IPS-20b (cell line): ENCODE results near the gene ANO9.
A peak's percentile ranks its signal among the peaks of the same experiment; 100 is the strongest.

Experiments
- H3K27ac ChIP-seq: one replicate; pipeline ENCODE4 v1.5.1; 2013; ENCODE audit warnings: low read length
- H3K27me3 ChIP-seq: 2 replicates; pipeline ENCODE4 v1.6.1; 2013; ENCODE audit warnings: mild to moderate bottlenecking, low read length, inconsistent platforms; ENCODE audit not compliant: insufficient read depth
- H3K36me3 ChIP-seq: 2 replicates; pipeline ENCODE4 v1.6.1; 2013; ENCODE audit warnings: low read depth, mild to moderate bottlenecking, inconsistent platforms, low read length, moderate library complexity; ENCODE audit not compliant: insufficient read depth
- H3K4me1 ChIP-seq: 2 replicates; pipeline ENCODE4 v1.6.1; 2013; ENCODE audit warnings: mild to moderate bottlenecking, control low read depth, inconsistent platforms, low read length, moderate library complexity; ENCODE audit not compliant: insufficient read depth
- H3K4me3 ChIP-seq: 2 replicates; pipeline ENCODE4 v1.5.1; 2013; ENCODE audit warnings: mild to moderate bottlenecking, low read length, inconsistent platforms
- H3K9ac ChIP-seq: 2 replicates; pipeline ENCODE4 v1.6.1; 2013; ENCODE audit warnings: low read depth, mild to moderate bottlenecking, inconsistent platforms, low read length, moderate library complexity
- H3K9me3 ChIP-seq: 2 replicates; pipeline ENCODE4 v1.6.1; 2013; ENCODE audit warnings: mild to moderate bottlenecking, low read depth, low read length, inconsistent platforms; ENCODE audit not compliant: insufficient read depth

Gene ANO9

GRCh38 chr11:371051-371450 is 70.8 kb downstream of the ANO9 start:
- H3K9me3 ChIP-seq, result no peaks in the 10 kb centered on the region
- no peak overlapping the region for H3K27ac ChIP-seq
- no peaks in the 10 kb centered on the region for H3K27me3 ChIP-seq
- peaks cover 26% of the 10 kb centered on the region for H3K36me3 ChIP-seq
- H3K4me1 ChIP-seq, result peaks cover 7% of the 10 kb centered on the region; the same call in 1 of the 2 replicates
- no peak overlapping the region for H3K9ac ChIP-seq
- peak overlapping the region; percentile 80; the same call in 1 of the 2 replicates for H3K4me3 ChIP-seq

GRCh38 chr11:370070-370941 is 71.5 kb downstream of the ANO9 start:
- H3K27ac ChIP-seq, result peak overlapping the region; percentile 76
- H3K4me3 ChIP-seq, result peak overlapping the region; percentile 80
- H3K36me3 ChIP-seq, result peaks cover 26% of the 10 kb centered on the region
- peak overlapping the region; percentile 86 for H3K9ac ChIP-seq
- H3K4me1 ChIP-seq, result peaks cover 7% of the 10 kb centered on the region; the same call in 1 of the 2 replicates
- no peaks in the 10 kb centered on the region for H3K9me3 ChIP-seq
- no peaks in the 10 kb centered on the region for H3K27me3 ChIP-seq

GRCh38 chr11:369336-370018 is 72.3 kb downstream of the ANO9 start, which contains the start of gene B4GALNT4:
TSS of gene B4GALNT4 (plus strand) at chr11:369499. CDS start at chr11:369804, 305 bp downstream.
- peak within 1 kb of the TSS; percentile 80 for H3K4me3 ChIP-seq
- H3K9me3 ChIP-seq, result no peaks in the 10 kb centered on the region
- peak within 1 kb of the TSS; percentile 86 for H3K9ac ChIP-seq
- peaks cover 26% of the 10 kb centered on the region for H3K36me3 ChIP-seq
- peaks cover 7% of the 10 kb centered on the region; the same call in 1 of the 2 replicates for H3K4me1 ChIP-seq
- peak within 1 kb of the TSS; percentile 76 for H3K27ac ChIP-seq
- no peaks in the 10 kb centered on the region for H3K27me3 ChIP-seq

- peak overlapping the region; percentile 15; the same call in 1 of the 2 replicates for H3K9ac ChIP-seq
Observed at GRCh38 chr11:368414-369335, 73.1 kb downstream of the ANO9 start.

GRCh38 chr11:367956-368413 is 73.8 kb downstream of the ANO9 start:
- Histone ChIP-seq H3K4me3 (peak overlapping the region; percentile 55; the same call in 1 of the 2 replicates), H3K36me3 (peaks cover 14% of the 10 kb centered on the region), H3K9me3 (no peaks in the 10 kb centered on the region), H3K9ac (no peak overlapping the region; the same call in 1 of the 2 replicates), H3K4me1 (peaks cover 7% of the 10 kb centered on the region; the same call in 1 of the 2 replicates), H3K27ac (no peak overlapping the region), H3K27me3 (no peaks in the 10 kb centered on the region)

More at GRCh38 chr11:368414-369335, 73.1 kb downstream of the ANO9 start:
- Histone ChIP-seq H3K4me1 (peaks cover 7% of the 10 kb centered on the region; the same call in 1 of the 2 replicates), H3K9me3 (no peaks in the 10 kb centered on the region), H3K27ac (no peak overlapping the region), H3K27me3 (no peaks in the 10 kb centered on the region), H3K36me3 (peaks cover 21% of the 10 kb centered on the region), H3K4me3 (peak overlapping the region; percentile 55)
